GM10266 (cell line): ENCODE results near the gene SELENOI.

ENCODE experiments used
- DNase-seq: peaks from one replicate; pipeline ENCODE4 v3.0.0; 2012; ENCODE audit errors: extremely low spot score
- TF ChIP-seq, protein P1 (sequence below): IDR thresholded peaks from 2 replicates; pipeline ENCODE4 v1.5.1; 2012; ENCODE audit warnings: mild to moderate bottlenecking, low read depth; ENCODE audit not compliant: control insufficient read depth, insufficient read depth; ENCODE audit errors: missing control alignments

The SELENOI gene

GRCh38 chr2:26337298-26337697 lies 8.6 kb upstream of the SELENOI start:
- TF ChIP-seq, protein P1, sequence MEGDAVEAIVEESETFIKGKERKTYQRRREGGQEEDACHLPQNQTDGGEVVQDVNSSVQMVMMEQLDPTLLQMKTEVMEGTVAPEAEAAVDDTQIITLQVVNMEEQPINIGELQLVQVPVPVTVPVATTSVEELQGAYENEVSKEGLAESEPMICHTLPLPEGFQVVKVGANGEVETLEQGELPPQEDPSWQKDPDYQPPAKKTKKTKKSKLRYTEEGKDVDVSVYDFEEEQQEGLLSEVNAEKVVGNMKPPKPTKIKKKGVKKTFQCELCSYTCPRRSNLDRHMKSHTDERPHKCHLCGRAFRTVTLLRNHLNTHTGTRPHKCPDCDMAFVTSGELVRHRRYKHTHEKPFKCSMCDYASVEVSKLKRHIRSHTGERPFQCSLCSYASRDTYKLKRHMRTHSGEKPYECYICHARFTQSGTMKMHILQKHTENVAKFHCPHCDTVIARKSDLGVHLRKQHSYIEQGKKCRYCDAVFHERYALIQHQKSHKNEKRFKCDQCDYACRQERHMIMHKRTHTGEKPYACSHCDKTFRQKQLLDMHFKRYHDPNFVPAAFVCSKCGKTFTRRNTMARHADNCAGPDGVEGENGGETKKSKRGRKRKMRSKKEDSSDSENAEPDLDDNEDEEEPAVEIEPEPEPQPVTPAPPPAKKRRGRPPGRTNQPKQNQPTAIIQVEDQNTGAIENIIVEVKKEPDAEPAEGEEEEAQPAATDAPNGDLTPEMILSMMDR = no peak

GRCh38 chr2:26340831-26341230 lies 5.1 kb upstream of the SELENOI start:
- TF ChIP-seq, protein P1 = no peak
- no peak for DNase-seq

More at GRCh38 chr2:26337298-26337697, 8.6 kb upstream of the SELENOI start:
- DNase-seq = no peak

DNA sequence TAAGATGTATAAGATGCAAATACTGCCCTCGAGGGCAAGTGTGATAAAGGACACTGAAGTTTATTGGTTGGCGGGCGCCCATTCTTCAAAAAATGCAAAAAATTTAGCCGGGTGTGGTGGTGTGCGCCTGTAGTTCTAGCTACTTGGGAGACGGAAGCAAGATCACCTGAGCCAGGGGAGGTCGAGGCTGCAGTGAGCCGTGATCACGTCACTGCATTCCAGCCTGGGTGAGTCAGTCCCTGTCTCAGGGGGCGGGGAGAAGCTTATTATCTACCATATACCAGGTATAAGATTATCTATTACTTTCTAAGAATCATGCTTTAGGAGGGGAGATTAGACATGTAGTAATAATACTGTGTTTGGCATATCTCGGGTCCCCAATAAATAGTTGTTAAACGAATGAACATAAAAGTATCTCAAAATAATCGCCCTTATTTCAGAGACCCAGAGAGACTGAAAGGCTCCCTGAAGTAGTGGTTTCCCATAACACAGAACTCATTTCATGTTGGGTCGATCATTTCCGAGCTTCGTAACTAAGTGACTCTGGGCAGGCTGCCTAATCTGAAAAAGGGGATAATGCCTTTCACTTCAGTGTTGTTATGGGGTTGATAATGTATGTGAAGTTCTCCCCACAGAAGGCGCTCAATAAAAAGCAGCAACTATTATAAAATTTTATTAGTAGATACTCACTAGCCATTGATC lies 1.2 kb upstream of the SELENOI start:
- no peak for DNase-seq

DNA sequence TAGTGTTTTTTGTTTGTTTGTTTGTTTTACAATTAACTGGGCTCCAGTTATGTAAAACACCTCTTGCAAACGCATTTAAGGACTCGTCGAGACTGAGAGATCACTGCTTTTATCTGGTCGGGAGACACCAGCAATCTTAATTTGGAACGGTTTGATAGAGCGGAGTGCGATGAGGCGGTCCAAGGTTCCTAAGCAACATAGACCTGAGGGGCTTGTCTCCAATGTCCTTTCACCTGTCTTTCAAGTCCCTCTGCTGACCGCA lies 729 bp upstream of the SELENOI start:
- no peak for DNase-seq
- TF ChIP-seq, protein P1 = no peak

More for the DNA sequence above, 1.2 kb upstream of the SELENOI start:
- TF ChIP-seq, protein P1 = no peak

- TF ChIP-seq, protein P1 = no peak
- DNase-seq = peak; percentile 32
Measured at GRCh38 chr2:26346454-26347053, 611 bp downstream of the SELENOI start, which contains the start of gene ADGRF3. Gene ADGRF3, minus strand, starts transcription at chr2:26346789. Its CDS starts 555 bp downstream, at chr2:26346234.

DNA sequence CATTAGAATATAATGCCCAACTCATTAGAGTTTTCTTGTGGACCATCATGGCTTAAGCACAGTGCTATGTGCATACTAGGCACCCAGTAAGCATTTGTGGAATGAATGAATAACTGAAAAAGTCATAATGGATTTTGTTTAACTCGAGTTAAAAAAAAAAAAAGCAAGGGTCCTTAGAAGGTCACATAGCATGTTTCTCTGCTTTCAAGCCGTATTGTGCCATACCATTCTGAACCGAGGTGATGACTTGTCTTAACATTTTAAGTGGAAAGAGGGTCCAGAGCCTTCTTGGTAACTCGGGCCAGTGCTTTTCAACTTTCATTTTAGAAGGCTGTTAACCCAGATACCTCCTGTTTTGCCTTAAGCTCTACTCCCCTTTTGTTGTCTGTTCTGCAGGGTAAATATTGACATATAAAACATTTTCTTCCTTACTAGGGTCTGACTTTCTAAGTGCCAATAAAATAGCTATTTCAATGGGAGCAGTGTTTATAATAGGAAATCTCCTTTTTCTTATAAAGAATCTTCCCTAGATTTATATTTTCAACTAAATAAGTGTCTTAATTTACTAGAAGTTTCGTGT lies 1.4 kb downstream of the SELENOI start:
- TF ChIP-seq, protein P1 = no peak
- DNase-seq = no peak

GRCh38 chr2:26349690-26350089 lies 3.7 kb downstream of the SELENOI start:
- no peak for DNase-seq
- TF ChIP-seq, protein P1 = no peak
